SU-DHL-6 (cell line): ENCODE measurements around the gene MAEL.

Experiments used
- H2AFZ ChIP-seq: fragments of 200-600 bp; sonication (generic); 2 replicates; pipeline ENCODE4 v1.6.1; 2014; ENCODE audit warnings: low read depth, mild to moderate bottlenecking, moderate library complexity, mixed read lengths, antibody characterized with exemption, low read length; ENCODE audit not compliant: severe bottlenecking
- H3F3A ChIP-seq: fragments of 200-600 bp; shearing (Covaris generic); 2 replicates; pipeline ENCODE4 v1.6.0; 2016; ENCODE audit warnings: antibody characterized with exemption, mild to moderate bottlenecking; ENCODE audit not compliant: insufficient read depth
- H3K27ac ChIP-seq: fragments of 200-600 bp; sonication (generic); 2 replicates; pipeline ENCODE4 v1.5.1; 2016; ENCODE audit warnings: low read depth, mild to moderate bottlenecking, low read length, moderate library complexity, mixed read lengths
- H3K27me3 ChIP-seq: fragments of 200-600 bp; sonication (generic), shearing (Covaris generic); 2 replicates; pipeline ENCODE4 v1.6.0; 2014; ENCODE audit warnings: mild to moderate bottlenecking, low read length
- H3K36me3 ChIP-seq: fragments of 200-600 bp; sonication (generic); 2 replicates; pipeline ENCODE4 v1.6.1; 2014; ENCODE audit warnings: mild to moderate bottlenecking, low read length, mixed read lengths
- H3K4me2 ChIP-seq: fragments of 300-600, 200-600 bp; shearing (Covaris generic), sonication (generic); 2 replicates; pipeline ENCODE4 v1.6.0; 2014; ENCODE audit warnings: low read length, low read depth, mild to moderate bottlenecking; ENCODE audit not compliant: poor library complexity, severe bottlenecking
- H3K4me3 ChIP-seq: fragments of 200-600 bp; sonication (generic); 2 replicates; pipeline ENCODE4 v1.5.1; 2014; ENCODE audit warnings: antibody characterized with exemption, low read length, mild to moderate bottlenecking, mixed read lengths; ENCODE audit not compliant: insufficient read depth, poor library complexity, severe bottlenecking
- H3K79me2 ChIP-seq: fragments of 200-600 bp; sonication (generic); 2 replicates; pipeline ENCODE4 v1.6.1; 2014; ENCODE audit warnings: mild to moderate bottlenecking, low read length, moderate library complexity; ENCODE audit not compliant: insufficient read depth
- H3K9ac ChIP-seq: fragments of 200-600 bp; sonication (generic); 2 replicates; pipeline ENCODE4 v1.7.0; 2014; ENCODE audit warnings: mild to moderate bottlenecking, low read length
- H3K9me2 ChIP-seq: fragments of 200-600 bp; sonication (generic); replicated peaks from 2 replicates; pipeline ENCODE4 v1.6.1; 2014; ENCODE audit warnings: low read length; ENCODE audit not compliant: insufficient read depth
- H3K9me3 ChIP-seq: fragments of 200-600 bp; sonication (generic); 2 replicates; pipeline ENCODE4 v1.6.1; 2014; ENCODE audit warnings: low read length, mixed read lengths; ENCODE audit not compliant: insufficient read depth
- H4K20me1 ChIP-seq: fragments of 200-600 bp; sonication (generic); 2 replicates; pipeline ENCODE4 v1.6.1; 2014; ENCODE audit warnings: low read depth, mild to moderate bottlenecking, antibody characterized with exemption, low read length, moderate library complexity, mixed read lengths
- EZH2phosphoT487 ChIP-seq: fragments of 200-600 bp; sonication (generic), shearing (Covaris generic); conservative IDR thresholded peaks from 2 replicates; pipeline ENCODE4 v1.6.1; 2018; ENCODE audit warnings: mild to moderate bottlenecking, antibody characterized with exemption, low read length, moderate library complexity, mixed read lengths
- TF ChIP-seq, protein P1 (sequence below): fragments of 200-600 bp; sonication (generic); IDR thresholded peaks from one replicate; pipeline ENCODE4 v1.5.1; 2017; ENCODE audit warnings: antibody characterized with exemption, mild to moderate bottlenecking, low read length, moderate library complexity; ENCODE audit not compliant: insufficient read depth, poor library complexity, severe bottlenecking

MAEL gene

DNA sequence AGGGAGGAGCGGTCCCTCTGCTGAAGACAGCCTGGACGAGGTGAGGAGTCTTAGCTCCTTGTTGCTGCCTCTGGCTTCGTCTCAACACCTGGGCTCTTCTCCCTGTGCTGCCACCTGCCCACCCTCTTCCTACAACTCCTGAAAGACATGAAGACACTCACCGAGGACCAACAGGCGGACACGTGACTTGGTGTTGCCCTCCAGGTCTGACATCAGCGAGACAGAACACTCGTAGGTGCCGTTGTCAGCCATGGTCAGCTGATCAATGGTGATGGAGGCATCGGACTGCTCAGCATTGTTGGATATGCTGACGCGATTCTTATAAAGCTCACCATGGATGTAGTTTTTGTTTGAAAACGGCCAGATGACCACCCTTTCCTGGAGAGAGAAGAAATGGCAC is 79.7 kb downstream of the MAEL start:
- Histone ChIP-seq H3K36me3 (no peaks in the 10 kb centered on the region), H3F3A (no peaks in the 10 kb centered on the region), H3K9ac (no peak overlapping the region), H4K20me1 (no peaks in the 10 kb centered on the region), H3K27me3 (no peaks in the 10 kb centered on the region), H3K4me3 (no peak overlapping the region), H3K4me2 (no peak overlapping the region), H3K9me3 (no peaks in the 10 kb centered on the region), H2AFZ (no peak overlapping the region), H3K9me2 (no peaks in the 10 kb centered on the region), H3K27ac (no peak overlapping the region), H3K79me2 (no peaks in the 10 kb centered on the region)
- TF ChIP-seq, protein P1, sequence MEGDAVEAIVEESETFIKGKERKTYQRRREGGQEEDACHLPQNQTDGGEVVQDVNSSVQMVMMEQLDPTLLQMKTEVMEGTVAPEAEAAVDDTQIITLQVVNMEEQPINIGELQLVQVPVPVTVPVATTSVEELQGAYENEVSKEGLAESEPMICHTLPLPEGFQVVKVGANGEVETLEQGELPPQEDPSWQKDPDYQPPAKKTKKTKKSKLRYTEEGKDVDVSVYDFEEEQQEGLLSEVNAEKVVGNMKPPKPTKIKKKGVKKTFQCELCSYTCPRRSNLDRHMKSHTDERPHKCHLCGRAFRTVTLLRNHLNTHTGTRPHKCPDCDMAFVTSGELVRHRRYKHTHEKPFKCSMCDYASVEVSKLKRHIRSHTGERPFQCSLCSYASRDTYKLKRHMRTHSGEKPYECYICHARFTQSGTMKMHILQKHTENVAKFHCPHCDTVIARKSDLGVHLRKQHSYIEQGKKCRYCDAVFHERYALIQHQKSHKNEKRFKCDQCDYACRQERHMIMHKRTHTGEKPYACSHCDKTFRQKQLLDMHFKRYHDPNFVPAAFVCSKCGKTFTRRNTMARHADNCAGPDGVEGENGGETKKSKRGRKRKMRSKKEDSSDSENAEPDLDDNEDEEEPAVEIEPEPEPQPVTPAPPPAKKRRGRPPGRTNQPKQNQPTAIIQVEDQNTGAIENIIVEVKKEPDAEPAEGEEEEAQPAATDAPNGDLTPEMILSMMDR: no peak
- no peak for TF ChIP-seq EZH2phosphoT487

DNA sequence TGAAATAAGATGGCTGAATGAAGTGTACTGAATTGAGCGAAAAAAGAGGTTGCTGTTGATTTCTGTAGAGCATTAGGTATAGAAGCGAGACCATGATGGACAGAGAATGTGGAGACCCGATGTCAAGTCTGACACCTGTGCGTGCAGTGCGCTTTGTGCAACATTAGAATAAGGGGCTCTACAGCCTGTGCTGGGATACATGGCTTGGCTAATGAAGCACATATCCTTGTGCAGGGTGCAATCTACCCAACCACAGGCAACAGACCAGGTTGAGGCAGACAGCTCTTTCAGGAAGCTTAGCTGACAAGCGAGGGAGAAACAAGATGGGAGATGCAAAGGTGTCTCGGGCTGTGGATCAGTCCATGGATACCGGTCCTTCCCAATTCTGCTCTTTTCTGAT is 82.2 kb downstream of the MAEL start:
- H3K27me3 ChIP-seq: no peaks in the 10 kb centered on the region
- H3K9me2 ChIP-seq: no peaks in the 10 kb centered on the region
- no peak overlapping the region for H3K4me2 ChIP-seq
- no peak overlapping the region for H3K27ac ChIP-seq
- H3K36me3 ChIP-seq: no peaks in the 10 kb centered on the region
- H3K79me2 ChIP-seq: no peaks in the 10 kb centered on the region
- H3K9me3 ChIP-seq: no peaks in the 10 kb centered on the region
- no peak overlapping the region for H3K4me3 ChIP-seq
- no peak overlapping the region for H3K9ac ChIP-seq
- H4K20me1 ChIP-seq: no peaks in the 10 kb centered on the region
- TF ChIP-seq EZH2phosphoT487: no peak
- TF ChIP-seq, protein P1: no peak
- no peak overlapping the region for H2AFZ ChIP-seq
- no peaks in the 10 kb centered on the region for H3F3A ChIP-seq
